PFSK-1 (cell line): ENCODE results near the gene GSN.

Experiments
- FOXP2 ChIP-seq: optimal IDR thresholded peaks from 2 replicates; pipeline ENCODE3; 2011; ENCODE audit warnings: borderline replicate concordance, control low read depth, inconsistent platforms; ENCODE audit not compliant: insufficient read depth; ENCODE audit errors: extremely low read length, extremely low read depth
- POLR2AphosphoS5 ChIP-seq: IDR thresholded peaks from 2 replicates; pipeline ENCODE4 v1.6.1; 2012; ENCODE audit warnings: low read depth, mild to moderate bottlenecking, control low read depth, low read length, moderate library complexity
- REST ChIP-seq, 2 experiments: IDR thresholded peaks; 2 replicates each; pipeline versions ENCODE4 v1.6.1 to v1.8.0; 2011 to 2012; ENCODE audit warnings: low read depth in 2 of 2, low read length in 2 of 2, control low read depth in 1 of 2, inconsistent platforms in 1 of 2, mild to moderate bottlenecking in 1 of 2, moderate library complexity in 1 of 2; ENCODE audit not compliant: insufficient read depth in 1 of 2
- SIN3A ChIP-seq: IDR thresholded peaks from 2 replicates; pipeline ENCODE4 v1.6.1; 2012; ENCODE audit warnings: mild to moderate bottlenecking, low read length, moderate library complexity, borderline replicate concordance; ENCODE audit not compliant: insufficient read depth
- TAF1 ChIP-seq: IDR thresholded peaks from 2 replicates; pipeline ENCODE4 v1.6.1; 2012; ENCODE audit warnings: low read length, control low read depth, borderline replicate concordance; ENCODE audit not compliant: insufficient read depth

- TF ChIP-seq SIN3A (no peak), POLR2AphosphoS5 (no peak), REST (IDR thresholded peaks at IDR 0.05; ENCODE audit: insufficient read depth in 1 of 2, low read depth in 2 of 2, low read length in 2 of 2) (no peak), TAF1 (no peak), FOXP2 (no peak)
These were observed 76.2 kb downstream of the GSN start for GRCh38 chr9:121344184-121344583.
